Spleen (tissue), 7 donors: ENCODE results near the gene STKLD1.

Experiments used
- CTCF ChIP-seq, 11 experiments: fragments of 200-600 bp in 7 of 11; fragments of 450-650 bp in 4 of 11; sonication (generic) in 4 of 11; IDR thresholded peaks in 8 of 11; conservative IDR thresholded peaks in 3 of 11; 1 replicate in 7 of 11; 2 replicates in 4 of 11; pipeline versions ENCODE4 v1.4.0 to v1.8.0; 2016 to 2021; ENCODE audit warnings: antibody characterized with exemption in 11 of 11, inconsistent platforms in 4 of 11, mild to moderate bottlenecking in 1 of 11
- POLR2A ChIP-seq, 3 donors: fragments of 450-650 bp; IDR thresholded peaks; one replicate each; pipeline ENCODE4 v1.5.1; 2017; ENCODE audit warnings: antibody characterized with exemption in 3 of 3, mild to moderate bottlenecking in 1 of 3
- donor health status: DM: no; HTN: no; CAD: no; lungs with moderate emphysema.
- donor health status: DM: no; HTN: no; CAD: no.
- donor health status: DM: no; HTN: no; CAD: no.

GRCh38 chr9:133369933-133370332 lies 6.2 kb upstream of the STKLD1 start:
- TF ChIP-seq CTCF (IDR thresholded peaks at IDR 0.05 in 8 of 11, conservative IDR thresholded peaks at IDR 0.05 in 3 of 11) (no peak), POLR2A (IDR thresholded peaks at IDR 0.05) (no peak)
